HEK293 (cell line): ENCODE data around the gene C6orf136.

Experiments used
- BCL11A ChIP-seq: fragments of 450-650 bp; formaldehyde crosslinking; IDR thresholded peaks from 2 replicates; pipeline ENCODE4 v1.5.1; 2016; ENCODE audit warnings: low read depth, missing biosample characterization, missing genetic modification characterization
- KLF7 ChIP-seq: fragments of 450-650 bp; formaldehyde crosslinking; IDR thresholded peaks from 2 replicates; pipeline ENCODE4 v1.5.1; 2016; ENCODE audit warnings: missing biosample characterization, missing genetic modification characterization, borderline replicate concordance
- PRDM4 ChIP-seq: fragments of 450-650 bp; formaldehyde crosslinking; IDR thresholded peaks from 2 replicates; pipeline ENCODE4 v1.5.1; 2017; ENCODE audit warnings: missing biosample characterization, missing genetic modification characterization
- REPIN1 ChIP-seq: fragments of 450-650 bp; formaldehyde crosslinking; IDR thresholded peaks from 2 replicates; pipeline ENCODE4 v1.5.1; 2017; ENCODE audit warnings: missing biosample characterization, missing genetic modification characterization, low read depth
- SETDB1 ChIP-seq: IDR thresholded peaks from one replicate; pipeline ENCODE4 v1.6.1; 2017; ENCODE audit warnings: mild to moderate bottlenecking, low read length, moderate library complexity, mixed read lengths; ENCODE audit not compliant: insufficient read length
- ZBTB20 ChIP-seq: fragments of 450-650 bp; formaldehyde crosslinking; IDR thresholded peaks from 2 replicates; pipeline ENCODE4 v1.5.1; 2016; ENCODE audit warnings: missing biosample characterization, missing genetic modification characterization
- ZBTB21 ChIP-seq: fragments of 450-650 bp; formaldehyde crosslinking; IDR thresholded peaks from 2 replicates; pipeline ENCODE4 v1.5.1; 2017; ENCODE audit warnings: missing biosample characterization, missing genetic modification characterization
- ZFP41 ChIP-seq: fragments of 450-650 bp; formaldehyde crosslinking; IDR thresholded peaks from 2 replicates; pipeline ENCODE4 v1.5.1; 2016; ENCODE audit warnings: missing biosample characterization, missing genetic modification characterization, borderline replicate concordance
- ZNF121 ChIP-seq: fragments of 450-650 bp; formaldehyde crosslinking; IDR thresholded peaks from 2 replicates; pipeline ENCODE4 v1.5.1; 2016; ENCODE audit warnings: missing biosample characterization, missing genetic modification characterization
- ZNF175 ChIP-seq: fragments of 450-650 bp; formaldehyde crosslinking; IDR thresholded peaks from 2 replicates; pipeline ENCODE4 v1.5.1; 2016; ENCODE audit warnings: missing biosample characterization, missing genetic modification characterization
- ZNF311 ChIP-seq: fragments of 450-650 bp; formaldehyde crosslinking; IDR thresholded peaks from 2 replicates; pipeline ENCODE4 v1.5.1; 2017; ENCODE audit warnings: missing biosample characterization, missing genetic modification characterization, borderline replicate concordance
- ZNF394 ChIP-seq: fragments of 450-650 bp; formaldehyde crosslinking; IDR thresholded peaks from 2 replicates; pipeline ENCODE4 v1.5.1; 2016; ENCODE audit warnings: missing biosample characterization, missing genetic modification characterization, mild to moderate bottlenecking, moderate library complexity, borderline replicate concordance
- ZNF404 ChIP-seq: fragments of 450-650 bp; formaldehyde crosslinking; IDR thresholded peaks from 2 replicates; pipeline ENCODE4 v1.5.1; 2017; ENCODE audit warnings: missing biosample characterization, missing genetic modification characterization
- ZNF513 ChIP-seq: fragments of 450-650 bp; IDR thresholded peaks from 2 replicates; pipeline ENCODE4 v1.5.1; 2018; ENCODE audit warnings: missing biosample characterization, missing genetic modification characterization
- ZNF529 ChIP-seq: fragments of 450-650 bp; formaldehyde crosslinking; IDR thresholded peaks from 2 replicates; pipeline ENCODE4 v1.5.1; 2017; ENCODE audit warnings: missing genetic modification characterization, missing biosample characterization; ENCODE audit not compliant: insufficient replicate concordance
- ZNF768 ChIP-seq: fragments of 450-650 bp; formaldehyde crosslinking; IDR thresholded peaks from 2 replicates; pipeline ENCODE4 v1.5.1; 2018; ENCODE audit warnings: missing biosample characterization, mild to moderate bottlenecking, missing genetic modification characterization
- ZNF777 ChIP-seq: fragments of 450-650 bp; formaldehyde crosslinking; IDR thresholded peaks from 2 replicates; pipeline ENCODE4 v1.5.1; 2017; ENCODE audit warnings: missing biosample characterization, missing genetic modification characterization, borderline replicate concordance
- ZSCAN18 ChIP-seq: fragments of 450-650 bp; formaldehyde crosslinking; IDR thresholded peaks from 2 replicates; pipeline ENCODE4 v1.5.1; 2016; ENCODE audit warnings: missing biosample characterization, missing genetic modification characterization
- TF ChIP-seq, protein P1 (sequence below): fragments of 450-650 bp; formaldehyde crosslinking; optimal IDR thresholded peaks from 2 replicates; pipeline ENCODE3; 2016; ENCODE audit warnings: missing biosample characterization, mild to moderate bottlenecking, missing genetic modification characterization
- TF ChIP-seq, protein P2 (sequence below): fragments of 450-650 bp; formaldehyde crosslinking; IDR thresholded peaks from 2 replicates; pipeline ENCODE4 v1.5.1; 2017; ENCODE audit warnings: missing biosample characterization, missing genetic modification characterization
- TF ChIP-seq, protein P3 (sequence below): fragments of 450-650 bp; formaldehyde crosslinking; IDR thresholded peaks from 2 replicates; pipeline ENCODE4 v1.5.1; 2016; ENCODE audit warnings: missing biosample characterization, missing genetic modification characterization, borderline replicate concordance
- TF ChIP-seq, protein P4 (sequence below): fragments of 450-650 bp; formaldehyde crosslinking; IDR thresholded peaks from 2 replicates; pipeline ENCODE4 v1.5.1; 2017; ENCODE audit warnings: missing biosample characterization, missing genetic modification characterization
- TF ChIP-seq, protein P5 (sequence below): fragments of 450-650 bp; formaldehyde crosslinking; IDR thresholded peaks from 2 replicates; pipeline ENCODE4 v1.5.1; 2016; ENCODE audit warnings: missing biosample characterization, missing genetic modification characterization

C6orf136 gene

DNA sequence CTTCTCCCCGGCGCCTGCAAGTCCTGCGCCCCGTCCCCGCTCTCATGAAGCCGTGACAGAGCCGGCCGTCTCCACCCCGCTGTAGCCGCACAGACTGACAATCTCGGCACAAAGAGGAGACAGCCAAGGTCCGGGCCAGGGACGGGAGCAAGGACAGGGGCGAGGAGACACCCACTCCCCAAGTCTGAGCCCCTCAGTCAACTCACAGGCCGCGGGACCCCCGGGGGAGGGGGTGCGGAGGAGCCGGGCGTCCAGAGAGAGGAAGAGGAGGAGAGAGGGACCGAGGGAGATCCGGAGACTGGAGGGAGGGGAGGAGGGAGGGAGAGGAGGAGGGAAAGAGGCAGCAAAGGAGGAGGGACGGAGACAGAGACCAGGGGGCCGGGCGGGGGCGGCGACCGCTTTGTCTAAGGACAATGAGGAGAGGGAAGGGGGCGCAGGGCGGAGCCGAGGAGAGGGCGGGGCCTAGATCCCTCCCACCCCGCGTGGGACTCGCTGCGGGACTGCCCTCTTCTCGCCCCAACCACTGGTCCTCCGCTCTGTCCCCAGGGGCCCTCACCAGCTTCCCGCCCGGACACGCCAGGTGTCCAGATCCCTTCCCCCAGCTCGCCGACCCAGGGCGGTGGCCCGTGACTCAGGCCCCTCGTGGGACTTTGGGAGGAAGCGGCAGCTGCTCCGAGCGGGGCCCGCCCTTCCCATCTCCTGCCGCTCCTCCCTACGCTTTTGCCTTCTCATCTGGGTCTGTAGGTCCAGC is 40.1 kb downstream of the C6orf136 start (continued):
- TF ChIP-seq, protein P1, sequence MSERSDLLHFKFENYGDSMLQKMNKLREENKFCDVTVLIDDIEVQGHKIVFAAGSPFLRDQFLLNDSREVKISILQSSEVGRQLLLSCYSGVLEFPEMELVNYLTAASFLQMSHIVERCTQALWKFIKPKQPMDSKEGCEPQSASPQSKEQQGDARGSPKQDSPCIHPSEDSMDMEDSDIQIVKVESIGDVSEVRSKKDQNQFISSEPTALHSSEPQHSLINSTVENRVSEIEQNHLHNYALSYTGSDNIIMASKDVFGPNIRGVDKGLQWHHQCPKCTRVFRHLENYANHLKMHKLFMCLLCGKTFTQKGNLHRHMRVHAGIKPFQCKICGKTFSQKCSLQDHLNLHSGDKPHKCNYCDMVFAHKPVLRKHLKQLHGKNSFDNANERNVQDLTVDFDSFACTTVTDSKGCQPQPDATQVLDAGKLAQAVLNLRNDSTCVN (tag by site-specific recombination), result peak; percentile 64
- TF ChIP-seq ZNF777 (tag by site-specific recombination), result no peak
- TF ChIP-seq REPIN1, result no peak; the same call in 1 of the 2 replicates
- TF ChIP-seq ZSCAN18 (tag by site-specific recombination), result no peak
- TF ChIP-seq PRDM4 (tag by site-specific recombination), result peak; percentile 7; the same call in 1 of the 2 replicates
- no peak for TF ChIP-seq ZNF404
- TF ChIP-seq ZNF529 (tag by site-specific recombination), result no peak
- TF ChIP-seq, protein P2, sequence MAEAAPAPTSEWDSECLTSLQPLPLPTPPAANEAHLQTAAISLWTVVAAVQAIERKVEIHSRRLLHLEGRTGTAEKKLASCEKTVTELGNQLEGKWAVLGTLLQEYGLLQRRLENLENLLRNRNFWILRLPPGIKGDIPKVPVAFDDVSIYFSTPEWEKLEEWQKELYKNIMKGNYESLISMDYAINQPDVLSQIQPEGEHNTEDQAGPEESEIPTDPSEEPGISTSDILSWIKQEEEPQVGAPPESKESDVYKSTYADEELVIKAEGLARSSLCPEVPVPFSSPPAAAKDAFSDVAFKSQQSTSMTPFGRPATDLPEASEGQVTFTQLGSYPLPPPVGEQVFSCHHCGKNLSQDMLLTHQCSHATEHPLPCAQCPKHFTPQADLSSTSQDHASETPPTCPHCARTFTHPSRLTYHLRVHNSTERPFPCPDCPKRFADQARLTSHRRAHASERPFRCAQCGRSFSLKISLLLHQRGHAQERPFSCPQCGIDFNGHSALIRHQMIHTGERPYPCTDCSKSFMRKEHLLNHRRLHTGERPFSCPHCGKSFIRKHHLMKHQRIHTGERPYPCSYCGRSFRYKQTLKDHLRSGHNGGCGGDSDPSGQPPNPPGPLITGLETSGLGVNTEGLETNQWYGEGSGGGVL, result peak; percentile 98
- TF ChIP-seq ZBTB21, result no peak; the same call in 1 of the 2 replicates
- no peak for TF ChIP-seq ZNF121
- no peak for TF ChIP-seq ZNF311
- no peak for TF ChIP-seq ZFP41 (tag by site-specific recombination)
- TF ChIP-seq ZNF394, result peak; percentile 92
- TF ChIP-seq ZNF175 (tag by site-specific recombination), result no peak
- TF ChIP-seq ZBTB20 (tag by site-specific recombination), result 0 out of 2 replicates have a peak, but pooled peaks have one; percentile 49
- TF ChIP-seq, protein P3, sequence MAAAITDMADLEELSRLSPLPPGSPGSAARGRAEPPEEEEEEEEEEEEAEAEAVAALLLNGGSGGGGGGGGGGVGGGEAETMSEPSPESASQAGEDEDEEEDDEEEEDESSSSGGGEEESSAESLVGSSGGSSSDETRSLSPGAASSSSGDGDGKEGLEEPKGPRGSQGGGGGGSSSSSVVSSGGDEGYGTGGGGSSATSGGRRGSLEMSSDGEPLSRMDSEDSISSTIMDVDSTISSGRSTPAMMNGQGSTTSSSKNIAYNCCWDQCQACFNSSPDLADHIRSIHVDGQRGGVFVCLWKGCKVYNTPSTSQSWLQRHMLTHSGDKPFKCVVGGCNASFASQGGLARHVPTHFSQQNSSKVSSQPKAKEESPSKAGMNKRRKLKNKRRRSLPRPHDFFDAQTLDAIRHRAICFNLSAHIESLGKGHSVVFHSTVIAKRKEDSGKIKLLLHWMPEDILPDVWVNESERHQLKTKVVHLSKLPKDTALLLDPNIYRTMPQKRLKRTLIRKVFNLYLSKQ (tag by site-specific recombination), result no peak
- TF ChIP-seq, protein P4, sequence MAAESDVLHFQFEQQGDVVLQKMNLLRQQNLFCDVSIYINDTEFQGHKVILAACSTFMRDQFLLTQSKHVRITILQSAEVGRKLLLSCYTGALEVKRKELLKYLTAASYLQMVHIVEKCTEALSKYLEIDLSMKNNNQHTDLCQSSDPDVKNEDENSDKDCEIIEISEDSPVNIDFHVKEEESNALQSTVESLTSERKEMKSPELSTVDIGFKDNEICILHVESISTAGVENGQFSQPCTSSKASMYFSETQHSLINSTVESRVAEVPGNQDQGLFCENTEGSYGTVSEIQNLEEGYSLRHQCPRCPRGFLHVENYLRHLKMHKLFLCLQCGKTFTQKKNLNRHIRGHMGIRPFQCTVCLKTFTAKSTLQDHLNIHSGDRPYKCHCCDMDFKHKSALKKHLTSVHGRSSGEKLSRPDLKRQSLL (tag by site-specific recombination), result peak; percentile 63; the same call in 1 of the 2 replicates
- no peak for TF ChIP-seq ZNF768
- TF ChIP-seq, protein P5, sequence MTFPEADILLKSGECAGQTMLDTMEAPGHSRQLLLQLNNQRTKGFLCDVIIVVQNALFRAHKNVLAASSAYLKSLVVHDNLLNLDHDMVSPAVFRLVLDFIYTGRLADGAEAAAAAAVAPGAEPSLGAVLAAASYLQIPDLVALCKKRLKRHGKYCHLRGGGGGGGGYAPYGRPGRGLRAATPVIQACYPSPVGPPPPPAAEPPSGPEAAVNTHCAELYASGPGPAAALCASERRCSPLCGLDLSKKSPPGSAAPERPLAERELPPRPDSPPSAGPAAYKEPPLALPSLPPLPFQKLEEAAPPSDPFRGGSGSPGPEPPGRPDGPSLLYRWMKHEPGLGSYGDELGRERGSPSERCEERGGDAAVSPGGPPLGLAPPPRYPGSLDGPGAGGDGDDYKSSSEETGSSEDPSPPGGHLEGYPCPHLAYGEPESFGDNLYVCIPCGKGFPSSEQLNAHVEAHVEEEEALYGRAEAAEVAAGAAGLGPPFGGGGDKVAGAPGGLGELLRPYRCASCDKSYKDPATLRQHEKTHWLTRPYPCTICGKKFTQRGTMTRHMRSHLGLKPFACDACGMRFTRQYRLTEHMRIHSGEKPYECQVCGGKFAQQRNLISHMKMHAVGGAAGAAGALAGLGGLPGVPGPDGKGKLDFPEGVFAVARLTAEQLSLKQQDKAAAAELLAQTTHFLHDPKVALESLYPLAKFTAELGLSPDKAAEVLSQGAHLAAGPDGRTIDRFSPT, result peak; percentile 73
- peak; percentile 98 for TF ChIP-seq KLF7 (tag by site-specific recombination)
- no peak for TF ChIP-seq SETDB1
- peak; percentile 90 for TF ChIP-seq ZNF513 (tag by site-specific recombination)
- 0 out of 2 replicates have a peak, but pooled peaks have one; percentile 45 for TF ChIP-seq BCL11A (tag by site-specific recombination)
